ENCODE data around the gene JPH4. TPM values are rescaled to one million over a fixed set of nuclear protein-coding genes. Genes with fewer than 3 reads are reported as not detected.

JPH4 gene
- total and polyA plus RNA-seq, 2 of the 8 experiments (the other 6 are each of a cell fraction or from before 2014, with no cell fraction given), result 23.9 to 46.7 TPM

- TF ChIP-seq EP300 (IDR thresholded peaks at IDR 0.05; ENCODE audit: borderline replicate concordance in 1 of 2, low read depth in 2 of 2, low read length in 2 of 2), result peak in 1 of 2 experiments; percentile 17; a peak in 1 of 3 replicates
- TF ChIP-seq SIN3A (conservative IDR thresholded peaks at IDR 0.05 in 1 of 2, IDR thresholded peaks at IDR 0.05 in 1 of 2; ENCODE audit: low read depth in 1 of 2, low read length in 2 of 2), result 0 out of 4 replicates have a peak, but pooled peaks of 1 of the 2 experiments have one; percentile 18
- TF ChIP-seq ASH2L (IDR thresholded peaks at IDR 0.05; ENCODE audit: low read length), result no peak
- no peak for TF ChIP-seq CEBPB (IDR thresholded peaks at IDR 0.05; ENCODE audit: low read depth, low read length)
- no peak for TF ChIP-seq GTF2F1 (IDR thresholded peaks at IDR 0.05; ENCODE audit: borderline replicate concordance, low read depth, low read length)
- TF ChIP-seq SP1 (IDR thresholded peaks at IDR 0.05; ENCODE audit: low read depth, low read length), result peak; percentile 58; the same call in 1 of the 2 replicates
- no peak for TF ChIP-seq FOSL1 (IDR thresholded peaks at IDR 0.05; ENCODE audit: insufficient read depth, low read depth, low read length)
- no peak for TF ChIP-seq SRF (IDR thresholded peaks at IDR 0.05; ENCODE audit: low read depth, low read length)
- TF ChIP-seq, protein P1, sequence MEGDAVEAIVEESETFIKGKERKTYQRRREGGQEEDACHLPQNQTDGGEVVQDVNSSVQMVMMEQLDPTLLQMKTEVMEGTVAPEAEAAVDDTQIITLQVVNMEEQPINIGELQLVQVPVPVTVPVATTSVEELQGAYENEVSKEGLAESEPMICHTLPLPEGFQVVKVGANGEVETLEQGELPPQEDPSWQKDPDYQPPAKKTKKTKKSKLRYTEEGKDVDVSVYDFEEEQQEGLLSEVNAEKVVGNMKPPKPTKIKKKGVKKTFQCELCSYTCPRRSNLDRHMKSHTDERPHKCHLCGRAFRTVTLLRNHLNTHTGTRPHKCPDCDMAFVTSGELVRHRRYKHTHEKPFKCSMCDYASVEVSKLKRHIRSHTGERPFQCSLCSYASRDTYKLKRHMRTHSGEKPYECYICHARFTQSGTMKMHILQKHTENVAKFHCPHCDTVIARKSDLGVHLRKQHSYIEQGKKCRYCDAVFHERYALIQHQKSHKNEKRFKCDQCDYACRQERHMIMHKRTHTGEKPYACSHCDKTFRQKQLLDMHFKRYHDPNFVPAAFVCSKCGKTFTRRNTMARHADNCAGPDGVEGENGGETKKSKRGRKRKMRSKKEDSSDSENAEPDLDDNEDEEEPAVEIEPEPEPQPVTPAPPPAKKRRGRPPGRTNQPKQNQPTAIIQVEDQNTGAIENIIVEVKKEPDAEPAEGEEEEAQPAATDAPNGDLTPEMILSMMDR (IDR thresholded peaks at IDR 0.05; ENCODE audit: control extremely low read depth in 1 of 3, insufficient read depth in 1 of 3, low read depth in 1 of 3, low read length in 3 of 3), result no peak
- TF ChIP-seq SAP30 (IDR thresholded peaks at IDR 0.05; ENCODE audit: insufficient read depth, insufficient replicate concordance, low read length), result no peak
- TF ChIP-seq NANOG (IDR thresholded peaks at IDR 0.05; ENCODE audit: insufficient read depth, low read depth, low read length, poor library complexity, severe bottlenecking), result no peak
- TF ChIP-seq YY1 (IDR thresholded peaks at IDR 0.05; ENCODE audit: low read depth, low read length), result no peak
- TF ChIP-seq USF2 (IDR thresholded peaks at IDR 0.05; ENCODE audit: low read length), result no peak
- TF ChIP-seq SIX5 (IDR thresholded peaks at IDR 0.05; ENCODE audit: low read depth, low read length), result no peak
- no peak for TF ChIP-seq NRF1 (IDR thresholded peaks at IDR 0.05; ENCODE audit: low read depth, low read length)
- TF ChIP-seq E2F6 (IDR thresholded peaks at IDR 0.05), result 0 out of 2 replicates have a peak, but pooled peaks have one; percentile 36
- no peak for TF ChIP-seq BACH1 (IDR thresholded peaks at IDR 0.05; ENCODE audit: low read length)
- no peak for TF ChIP-seq JUND (IDR thresholded peaks at IDR 0.05; ENCODE audit: low read length)
- no peak for TF ChIP-seq BRCA1 (IDR thresholded peaks at IDR 0.05; ENCODE audit: low read depth, low read length)
- no peak for TF ChIP-seq KDM5A (IDR thresholded peaks at IDR 0.05; ENCODE audit: low read length)
Measured at GRCh38 chr14:23578560-23579310, at the start of gene JPH4 (continued).

Data from H1 (cell line).